Caco-2 (cell line): ENCODE measurements around the gene CDH3. TPM values are rescaled to one million over a fixed set of nuclear protein-coding genes. Genes with fewer than 3 reads are reported as not detected.

Experiments
- Bru-seq: library from RNA; stranded (reverse); fragments of 400-500 nt; gene quantifications from one replicate; lab custom pipeline; 2021; lab: Mats Ljungman, UMichigan
- BruChase-seq, 2 experiments: library from RNA; stranded (reverse); fragments of 400-500 nt; gene quantifications; one replicate each; lab custom pipeline; 2021; lab: Mats Ljungman, UMichigan
- BruUV-seq: library from RNA; stranded (reverse); fragments of 400-500 nt; replicated peaks from 2 replicates; lab custom pipeline; 2021; lab: Mats Ljungman, UMichigan
- CTCF ChIA-PET: fragments of 300-600 bp; sonication (Branson Sonifier 250); formaldehyde crosslinking; loops from one replicate; lab custom pipeline; 2022; ENCODE audit warnings: antibody characterized with exemption; lab: Charles Lee
- POLR2A ChIA-PET: fragments of 300-600 bp; sonication (Branson Sonifier 250); formaldehyde crosslinking; loops from one replicate; lab custom pipeline; 2022; ENCODE audit warnings: antibody characterized with exemption; lab: Charles Lee
- DNase-seq, 2 experiments: peaks; one replicate each; pipeline versions ENCODE4 v3.0.0 to v3.0.0-alpha.2; 2020 to 2022
- H3K27me3 ChIP-seq: replicated peaks from 2 replicates; pipeline ENCODE4 v1.6.0; 2011; ENCODE audit warnings: low read length; ENCODE audit not compliant: control insufficient read depth, insufficient read depth
- H3K36me3 ChIP-seq: 2 replicates; pipeline ENCODE4 v1.5.1; 2011; ENCODE audit warnings: low read length; ENCODE audit not compliant: control insufficient read depth, insufficient read depth
- H3K4me1 ChIP-seq: fragments of 250-450 bp; sonication (Bioruptor Pico); 2 replicates; pipeline ENCODE4 v1.5.1; 2020; ENCODE audit warnings: mild to moderate bottlenecking
- H3K4me3 ChIP-seq: 2 replicates; pipeline ENCODE4 v1.5.1; 2011; ENCODE audit warnings: low read depth, mild to moderate bottlenecking, control low read depth, low read length
- H3K9me3 ChIP-seq: fragments of 250-450 bp; sonication (Bioruptor Pico); 2 replicates; pipeline ENCODE4 v1.5.1; 2020; ENCODE audit warnings: mild to moderate bottlenecking, moderate library complexity
- H3K27ac Mint-ChIP-seq: one replicate; pipeline ENCODE4 v1.8.0; 2022; ENCODE audit warnings: mixed read lengths; ENCODE audit not compliant: unreplicated experiment
- H3K27me3 Mint-ChIP-seq: one replicate; pipeline ENCODE4 v1.8.0; 2022; ENCODE audit warnings: mixed read lengths; ENCODE audit not compliant: insufficient read depth, unreplicated experiment
- H3K36me3 Mint-ChIP-seq: one replicate; pipeline ENCODE4 v1.8.0; 2022; ENCODE audit warnings: mild to moderate bottlenecking, mixed read lengths; ENCODE audit not compliant: insufficient read depth, unreplicated experiment
- H3K4me1 Mint-ChIP-seq: one replicate; pipeline ENCODE4 v1.8.0; 2022; ENCODE audit warnings: low read depth, mixed read lengths; ENCODE audit not compliant: unreplicated experiment
- H3K4me3 Mint-ChIP-seq: one replicate; pipeline ENCODE4 v1.8.0; 2022; ENCODE audit warnings: mild to moderate bottlenecking, moderate library complexity, mixed read lengths; ENCODE audit not compliant: unreplicated experiment
- H3K9me3 Mint-ChIP-seq: one replicate; pipeline ENCODE4 v1.8.0; 2022; ENCODE audit warnings: mixed read lengths; ENCODE audit not compliant: unreplicated experiment
- CTCF ChIP-seq, 2 experiments: fragments of 200-600 bp in 1 of 2; IDR thresholded peaks; 1 replicate in 1 of 2; 2 replicates in 1 of 2; pipeline versions ENCODE4 v1.5.1 to v1.8.0; 2011 to 2022; ENCODE audit warnings: antibody characterized with exemption in 1 of 2, control low read depth in 1 of 2, inconsistent platforms in 1 of 2, low read depth in 1 of 2, low read length in 1 of 2, mild to moderate bottlenecking in 1 of 2, moderate library complexity in 1 of 2; ENCODE audit not compliant: insufficient read depth in 1 of 2, severe bottlenecking in 1 of 2, unreplicated experiment in 1 of 2
- intact Hi-C: fragments of 100-400 bp; cut with micrococcal nuclease; formaldehyde crosslinking; loops from one replicate; pipeline ENCODE4 v1.10.0; 2022; ENCODE audit not compliant: unreplicated experiment
- long read RNA-seq: library from polyadenylated mRNA; stranded (forward); transcript quantifications from one replicate; pipeline ENCODE4 v2.0.0, GENCODE V29; 2022
- total RNA-seq: library from RNA; stranded (reverse); gene quantifications from 2 replicates; pipeline ENCODE4 v1.2.3, GENCODE V29; 2022

The CDH3 gene
- 114 and 144 TPM in 2 replicates for total RNA-seq
- percentile 75 among the genes with signal in this experiment for Bru-seq, nascent RNA
- percentile 77 among the genes with signal in this experiment for BruChase-seq, experiment 1, labeled RNA remaining after a 2-hour chase
- percentile 86 among the genes with signal in this experiment for BruChase-seq, experiment 2, labeled RNA remaining after a 6-hour chase
- long read RNA-seq, full-length matches to known transcripts = 90 of 307 reads
- long read RNA-seq, partial matches to known transcripts = 209 of 307 reads
- long read RNA-seq, other reads (novel, unspliced or antisense) = 8 of 307 reads

- Histone ChIP-seq H3K9me3 (0 out of 2 replicates have a peak, but pooled peaks cover 2% of the 10 kb centered on the region), H3K36me3 (0 out of 2 replicates have a peak, but pooled peaks cover 1% of the 10 kb centered on the region), H3K4me3 (peak within 1 kb of the TSS; percentile 97), H3K4me1 (peaks cover 21% of the 10 kb centered on the region), H3K27me3 (no peaks in the 10 kb centered on the region)
- ChIA-PET POLR2A (interaction anchor here (0.6 to 1.4 kb wide), 6 partner anchors 13 to 98 kb away, joined by 3 to 10 read pairs (median 4); partner anchors contain the start of gene CDH1), CTCF (interaction anchor here (0.5 to 1.9 kb wide), 6 partner anchors 64 to 334 kb away, joined by 4 to 12 read pairs (median 5); partner anchors contain the start of genes PRMT7 and SLC7A6OS)
- peaks cover 33% of the 10 kb centered on the region for H3K36me3 Mint-ChIP-seq
- intact Hi-C loops = loop anchor here (2.0 kb wide), 1 partner anchor 116 kb away; no protein-coding TSS in a partner anchor
- H3K9me3 Mint-ChIP-seq = no peaks in the 10 kb centered on the region
- TSS peak; percentile 85 for BruUV-seq
- TF ChIP-seq CTCF (IDR thresholded peaks at IDR 0.05; ENCODE audit: insufficient read depth in 1 of 2, low read depth in 1 of 2, low read length in 1 of 2, severe bottlenecking in 1 of 2, unreplicated experiment in 1 of 2) = peak in 1 of 2 experiments; percentile 33
- peaks cover 19% of the 10 kb centered on the region for H3K4me1 Mint-ChIP-seq
- peak within 1 kb of the TSS; percentile 90 for H3K4me3 Mint-ChIP-seq
- H3K27ac Mint-ChIP-seq = peak within 1 kb of the TSS; percentile 80
- peak; percentile 93 to 95 for DNase-seq
- H3K27me3 Mint-ChIP-seq = no peaks in the 10 kb centered on the region
These were observed at the start of gene CDH3 for GRCh38 chr16:68644715-68645493. TSS of gene CDH3 (plus strand) at chr16:68645310. CDS start at chr16:68645380, 70 bp downstream.

GRCh38 chr16:68596266-68596665 is 48.8 kb upstream of the CDH3 start:
- Mint-ChIP-seq H3K9me3 (peaks cover 18% of the 10 kb centered on the region), H3K27me3 (no peaks in the 10 kb centered on the region), H3K4me1 (no peaks in the 10 kb centered on the region), H3K27ac (no peak overlapping the region), H3K36me3 (peaks cover 8% of the 10 kb centered on the region), H3K4me3 (no peak overlapping the region)
- Histone ChIP-seq H3K4me1 (no peaks in the 10 kb centered on the region), H3K36me3 (no peaks in the 10 kb centered on the region), H3K9me3 (peaks cover 2% of the 10 kb centered on the region; the same call in 1 of the 2 replicates), H3K4me3 (no peak overlapping the region), H3K27me3 (no peaks in the 10 kb centered on the region)
- intact Hi-C loops = no loop called here
- ChIA-PET POLR2A (no interaction called here), CTCF (no interaction called here)
- BruUV-seq = no TSS peak
- TF ChIP-seq CTCF (IDR thresholded peaks at IDR 0.05; ENCODE audit: insufficient read depth in 1 of 2, low read depth in 1 of 2, low read length in 1 of 2, severe bottlenecking in 1 of 2, unreplicated experiment in 1 of 2) = no peak
- no peak for DNase-seq

GRCh38 chr16:68599586-68599985 is 45.5 kb upstream of the CDH3 start:
- DNase-seq = no peak
- Mint-ChIP-seq H3K4me1 (no peaks in the 10 kb centered on the region), H3K36me3 (peaks cover 5% of the 10 kb centered on the region), H3K4me3 (no peak overlapping the region), H3K27me3 (no peaks in the 10 kb centered on the region), H3K27ac (no peak overlapping the region), H3K9me3 (no peaks in the 10 kb centered on the region)
- H3K4me3 ChIP-seq = no peak overlapping the region
- ChIA-PET CTCF (no interaction called here), POLR2A (no interaction called here)
- no TSS peak for BruUV-seq
- no peaks in the 10 kb centered on the region for H3K36me3 ChIP-seq
- TF ChIP-seq CTCF (IDR thresholded peaks at IDR 0.05; ENCODE audit: insufficient read depth in 1 of 2, low read depth in 1 of 2, low read length in 1 of 2, severe bottlenecking in 1 of 2, unreplicated experiment in 1 of 2) = no peak
- no peaks in the 10 kb centered on the region for H3K4me1 ChIP-seq
- no peaks in the 10 kb centered on the region for H3K9me3 ChIP-seq
- intact Hi-C loops = no loop called here
- H3K27me3 ChIP-seq = no peaks in the 10 kb centered on the region
